Activated T-helper 2 cell treated with anti-CD3 and anti-CD28 coated beads, Interferon-gamma antibody, Interleukin-2, Interleukin-4, amounts not matched to agents 10 μg/mL and 5 μg/mL and 100 μg/mL, durations not matched to agents 14 hours and 24 hours and 36 hours (primary cell): ENCODE results near the gene LYRM2. TPM values are rescaled to one million over a fixed set of nuclear protein-coding genes. Genes with fewer than 3 reads are reported as not detected.

Experiments
- DNase-seq: peaks from one replicate; pipeline ENCODE4 v3.0.0; 2021; ENCODE audit warnings: low spot score
- H3K27ac Mint-ChIP-seq: one replicate; pipeline ENCODE4 v1.8.0; 2021; ENCODE audit warnings: mixed read lengths
- H3K27me3 Mint-ChIP-seq: one replicate; pipeline ENCODE4 v1.8.0; 2021; ENCODE audit warnings: low read depth, mixed read lengths
- H3K36me3 Mint-ChIP-seq: one replicate; pipeline ENCODE4 v1.8.0; 2021; ENCODE audit warnings: low read depth, mixed read lengths
- H3K4me1 Mint-ChIP-seq: one replicate; pipeline ENCODE4 v1.8.0; 2021; ENCODE audit warnings: low read depth, mixed read lengths
- H3K4me3 Mint-ChIP-seq: one replicate; pipeline ENCODE4 v1.8.0; 2021; ENCODE audit warnings: low read depth, mild to moderate bottlenecking, moderate library complexity, mixed read lengths
- H3K9me3 Mint-ChIP-seq: one replicate; pipeline ENCODE4 v1.8.0; 2021; ENCODE audit warnings: mixed read lengths
- intact Hi-C: fragments of 100-400 bp; cut with micrococcal nuclease; formaldehyde crosslinking; loops from one replicate; pipeline ENCODE4 v1.15.1; 2023
- total RNA-seq: library from RNA; stranded (reverse); gene quantifications from 2 replicates; pipeline ENCODE4 v1.2.3, GENCODE V29; 2022

The LYRM2 gene
- total RNA-seq, 1 donor from 2014 or later, result 30.0 TPM

DNA sequence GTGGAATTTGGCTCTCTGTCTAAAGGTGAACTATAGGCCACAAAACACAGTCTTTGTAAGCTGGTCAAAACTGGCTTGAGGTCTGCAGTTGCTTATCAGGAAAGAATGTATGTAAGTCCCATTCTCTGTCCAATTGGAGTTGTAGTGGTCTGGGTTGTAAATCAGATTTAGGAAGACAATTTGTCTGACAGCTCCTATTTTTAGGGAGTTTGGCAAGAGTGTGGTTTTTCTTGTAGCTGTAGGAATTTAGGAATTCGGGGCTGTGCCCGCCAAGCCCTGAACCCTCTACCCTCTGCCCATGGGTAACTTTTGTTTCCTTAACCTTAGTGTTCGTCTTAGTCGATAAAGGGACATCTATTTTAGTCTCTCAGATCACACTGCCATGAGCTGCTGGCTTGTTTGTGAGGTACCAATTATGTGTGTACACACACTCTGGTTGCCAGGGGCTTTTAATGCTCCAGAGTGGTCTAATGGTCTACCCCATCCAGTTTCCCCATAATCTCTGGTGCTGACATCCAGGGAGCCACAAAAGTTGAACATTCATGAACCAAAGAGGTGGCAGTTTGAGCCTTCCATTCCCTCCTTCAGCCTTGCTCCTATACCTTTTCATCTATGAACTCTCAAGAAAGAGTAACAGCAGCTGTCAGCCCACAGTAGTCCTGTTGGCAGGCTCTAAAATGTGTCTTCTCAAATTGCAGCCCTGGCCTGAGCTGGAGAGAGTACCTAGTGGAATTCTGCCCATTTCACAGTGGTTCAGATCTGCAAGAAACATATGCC is 112.6 kb downstream of the LYRM2 start:
- Mint-ChIP-seq H3K9me3 (no peaks in the 10 kb centered on the region), H3K27me3 (peaks cover 6% of the 10 kb centered on the region)
- intact Hi-C loops, result no loop called here

DNA sequence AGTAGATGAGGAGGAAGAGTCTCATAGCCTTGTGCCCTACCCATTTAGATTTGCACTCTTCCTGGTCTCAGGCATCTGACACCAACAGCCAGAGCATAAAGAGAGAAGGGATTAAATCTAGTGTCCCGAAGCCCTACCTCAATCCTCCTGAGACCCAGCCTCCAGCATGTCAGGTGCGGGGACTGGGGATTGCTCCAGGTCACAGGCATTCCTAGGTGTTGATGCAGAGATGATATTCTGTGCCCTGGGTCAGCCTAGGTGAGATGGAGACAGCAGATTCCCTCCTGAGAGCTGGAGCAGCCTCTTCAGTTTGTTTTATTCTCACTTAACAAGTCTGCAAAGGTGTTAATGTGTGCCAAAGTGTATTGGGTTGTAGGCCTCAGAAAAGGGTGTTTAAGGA is 115.8 kb downstream of the LYRM2 start:
- Mint-ChIP-seq H3K4me3 (no peak overlapping the region), H3K27me3 (peaks cover 6% of the 10 kb centered on the region), H3K27ac (no peak overlapping the region), H3K4me1 (no peaks in the 10 kb centered on the region), H3K9me3 (no peaks in the 10 kb centered on the region), H3K36me3 (no peaks in the 10 kb centered on the region)
- intact Hi-C loops, result no loop called here
- DNase-seq, result no peak

More for the DNA sequence above, 112.6 kb downstream of the LYRM2 start:
- no peaks in the 10 kb centered on the region for H3K4me1 Mint-ChIP-seq
- no peak for DNase-seq
- H3K27ac Mint-ChIP-seq, result no peak overlapping the region
- no peaks in the 10 kb centered on the region for H3K36me3 Mint-ChIP-seq
- no peak overlapping the region for H3K4me3 Mint-ChIP-seq

DNA sequence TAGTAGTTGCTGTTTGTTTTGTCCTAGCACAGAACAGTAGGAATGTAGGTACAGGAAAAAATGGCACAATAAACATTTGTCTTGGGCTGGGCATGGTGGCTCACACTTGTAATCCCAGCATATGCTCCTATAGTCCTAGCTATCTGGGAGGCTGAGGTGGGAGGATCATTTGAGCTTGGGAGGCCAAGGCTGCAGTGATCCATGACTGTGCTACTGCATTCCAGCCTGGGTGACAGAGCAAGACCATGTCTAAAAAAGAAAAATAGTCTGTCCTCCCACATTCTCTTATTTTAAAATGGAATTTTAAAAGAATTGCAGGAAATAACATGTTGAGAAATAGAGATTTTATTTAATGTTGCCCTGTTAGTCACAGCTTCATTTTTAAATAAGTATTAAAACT is 117.8 kb downstream of the LYRM2 start:
- Mint-ChIP-seq H3K27ac (no peak overlapping the region), H3K36me3 (no peaks in the 10 kb centered on the region), H3K27me3 (peaks cover 6% of the 10 kb centered on the region), H3K4me1 (no peaks in the 10 kb centered on the region), H3K9me3 (no peaks in the 10 kb centered on the region), H3K4me3 (no peak overlapping the region)
- DNase-seq, result no peak
- intact Hi-C loops, result no loop called here

DNA sequence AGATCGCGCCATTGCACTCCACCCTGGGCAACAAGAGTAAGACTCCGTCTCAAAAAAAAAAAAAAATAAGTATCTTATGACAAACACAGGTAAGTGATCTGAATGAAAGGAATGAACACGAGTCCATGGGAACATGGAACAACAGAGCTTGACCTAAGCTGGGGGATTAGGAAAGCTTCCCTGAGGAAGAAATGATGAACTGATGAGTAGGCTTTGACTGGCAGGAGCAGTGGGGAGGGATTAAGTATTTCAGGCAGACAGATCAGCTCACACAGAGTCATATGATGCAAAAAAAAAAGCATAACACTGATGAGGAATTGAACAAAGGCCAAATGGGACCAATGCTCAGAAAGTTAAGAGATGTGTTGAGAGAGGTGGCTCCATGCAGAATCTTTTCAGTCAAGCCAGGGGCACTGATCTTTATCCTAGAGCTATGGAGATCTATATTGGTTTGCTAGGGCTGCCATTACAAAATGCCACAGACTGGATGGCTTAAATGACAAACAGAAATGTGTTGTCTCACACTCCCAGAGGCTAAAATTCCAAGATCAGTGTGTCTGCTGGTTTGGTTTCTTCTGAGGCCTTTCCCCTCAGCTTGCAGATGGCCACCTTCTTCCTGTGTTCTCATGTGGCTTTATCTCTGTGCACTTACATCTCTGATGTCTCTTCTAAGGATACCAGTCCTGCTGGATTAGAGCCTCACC is 120.0 kb downstream of the LYRM2 start:
- Mint-ChIP-seq H3K4me1 (no peaks in the 10 kb centered on the region), H3K36me3 (no peaks in the 10 kb centered on the region), H3K4me3 (no peak overlapping the region), H3K27me3 (peaks cover 6% of the 10 kb centered on the region), H3K27ac (no peak overlapping the region), H3K9me3 (no peaks in the 10 kb centered on the region)
- intact Hi-C loops, result no loop called here
- DNase-seq, result no peak

Other genes with a start within 250 kb of the LYRM2 start
- gene RRAGD, start 226.5 kb downstream of the LYRM2 start, total RNA-seq, result 6.3 and 7.2 TPM in 2 replicates
- 2.2 TPM in 2 replicates for gene ANKRD6, start 205.6 kb downstream of the LYRM2 start, total RNA-seq
- gene MDN1, start 181.0 kb upstream of the LYRM2 start, total RNA-seq, result 61.7 and 66.5 TPM in 2 replicates
- 31.8 and 32.8 TPM in 2 replicates for gene CASP8AP2, start 191.1 kb upstream of the LYRM2 start, total RNA-seq